H9 (cell line): ENCODE data around the gene LTBP4. TPM values are rescaled to one million over a fixed set of nuclear protein-coding genes. Genes with fewer than 3 reads are reported as not detected.

Experiments used
- DNase-seq: peaks from one replicate; pipeline ENCODE4 v3.0.0-alpha.2; 2017
- H2AFZ ChIP-seq: one replicate; pipeline ENCODE4 v1.6.1; 2013; ENCODE audit warnings: mild to moderate bottlenecking, low read length, control low read depth, moderate library complexity
- H2AK5ac ChIP-seq: 2 replicates; pipeline ENCODE4 v1.6.1; 2013; ENCODE audit warnings: low read length, control low read depth, mixed read lengths; ENCODE audit not compliant: insufficient read length
- H2BK120ac ChIP-seq: one replicate; pipeline ENCODE4 v1.6.1; 2013; ENCODE audit warnings: low read depth, mild to moderate bottlenecking, low read length, control low read depth, inconsistent platforms; ENCODE audit not compliant: poor library complexity, severe bottlenecking
- H2BK12ac ChIP-seq: 2 replicates; pipeline ENCODE4 v1.6.1; 2013; ENCODE audit warnings: low read length, control low read depth, mixed read lengths, low read depth; ENCODE audit not compliant: insufficient read length
- H2BK15ac ChIP-seq: 2 replicates; pipeline ENCODE4 v1.6.1; 2013; ENCODE audit warnings: low read depth, low read length, control low read depth
- H2BK20ac ChIP-seq: one replicate; pipeline ENCODE4 v1.6.1; 2013; ENCODE audit warnings: low read depth, mild to moderate bottlenecking, low read length, control low read depth, inconsistent platforms; ENCODE audit not compliant: poor library complexity, severe bottlenecking
- H2BK5ac ChIP-seq: 2 replicates; pipeline ENCODE4 v1.6.1; 2013; ENCODE audit warnings: low read length, control low read depth, mixed read lengths; ENCODE audit not compliant: insufficient read length
- H3K14ac ChIP-seq: 2 replicates; pipeline ENCODE4 v1.6.1; 2013; ENCODE audit warnings: low read length, control low read depth; ENCODE audit not compliant: insufficient read depth
- H3K18ac ChIP-seq: 2 replicates; pipeline ENCODE4 v1.6.1; 2013; ENCODE audit warnings: low read depth, mild to moderate bottlenecking, mixed read lengths, low read length, control low read depth; ENCODE audit not compliant: insufficient read length
- H3K23ac ChIP-seq: 2 replicates; pipeline ENCODE4 v1.6.1; 2013; ENCODE audit warnings: low read length, control low read depth, mixed read lengths, low read depth; ENCODE audit not compliant: insufficient read length
- H3K23me2 ChIP-seq: 2 replicates; pipeline ENCODE4 v1.6.1; 2013; ENCODE audit warnings: low read depth, mild to moderate bottlenecking, mixed read lengths, low read length, control low read depth; ENCODE audit not compliant: insufficient read length, poor library complexity, severe bottlenecking
- H3K27ac ChIP-seq: 2 replicates; pipeline ENCODE4 v1.5.1; 2013; ENCODE audit warnings: low read length, control low read depth, mixed read lengths, low read depth; ENCODE audit not compliant: insufficient read length
- H3K27me3 ChIP-seq: 2 replicates; pipeline ENCODE4 v1.6.1; 2013; ENCODE audit warnings: low read length, control low read depth, inconsistent platforms; ENCODE audit not compliant: insufficient read depth
- H3K4ac ChIP-seq: 2 replicates; pipeline ENCODE4 v1.6.1; 2013; ENCODE audit warnings: low read depth, mild to moderate bottlenecking, control low read depth, inconsistent platforms, low read length, moderate library complexity
- H3K4me1 ChIP-seq: 2 replicates; pipeline ENCODE4 v1.6.1; 2013; ENCODE audit warnings: low read length, control low read depth, inconsistent platforms; ENCODE audit not compliant: insufficient read depth
- H3K4me2 ChIP-seq: 2 replicates; pipeline ENCODE4 v1.6.1; 2013; ENCODE audit warnings: low read length, control low read depth, mixed read lengths; ENCODE audit not compliant: insufficient read length, insufficient read depth
- H3K56ac ChIP-seq: 2 replicates; pipeline ENCODE4 v1.6.1; 2013; ENCODE audit warnings: low read depth, mild to moderate bottlenecking, mixed read lengths, low read length, control low read depth; ENCODE audit not compliant: insufficient read length
- H3K79me1 ChIP-seq: 2 replicates; pipeline ENCODE4 v1.6.1; 2013; ENCODE audit warnings: low read depth, mild to moderate bottlenecking, moderate library complexity, low read length, control low read depth, inconsistent platforms; ENCODE audit not compliant: insufficient read depth, poor library complexity, severe bottlenecking
- H3K79me2 ChIP-seq: 2 replicates; pipeline ENCODE4 v1.6.1; 2013; ENCODE audit warnings: low read length, control low read depth, inconsistent platforms; ENCODE audit not compliant: insufficient read depth
- H3K9ac ChIP-seq: 2 replicates; pipeline ENCODE4 v1.6.1; 2013; ENCODE audit warnings: low read length, control low read depth, mixed read lengths; ENCODE audit not compliant: insufficient read length; ENCODE audit errors: extremely low read depth
- H3K9me3 ChIP-seq: one replicate; pipeline ENCODE4 v1.6.1; 2013; ENCODE audit warnings: low read depth, low read length, inconsistent platforms; ENCODE audit not compliant: control insufficient read depth
- H3T11ph ChIP-seq: one replicate; pipeline ENCODE4 v1.6.1; 2013; ENCODE audit warnings: mild to moderate bottlenecking, low read length, control low read depth, inconsistent platforms
- H4K20me1 ChIP-seq: one replicate; pipeline ENCODE4 v1.6.1; 2013; ENCODE audit not compliant: control insufficient read depth, insufficient read length, insufficient read depth
- H4K5ac ChIP-seq: 2 replicates; pipeline ENCODE4 v1.6.1; 2013; ENCODE audit warnings: low read depth, mild to moderate bottlenecking, mixed read lengths, low read length, control low read depth; ENCODE audit not compliant: insufficient read length
- H4K8ac ChIP-seq: replicated peaks from 2 replicates; pipeline ENCODE4 v1.6.1; 2013; ENCODE audit warnings: low read length, control low read depth, mixed read lengths, low read depth; ENCODE audit not compliant: insufficient read length
- H4K91ac ChIP-seq: 2 replicates; pipeline ENCODE4 v1.6.1; 2013; ENCODE audit warnings: low read depth, mild to moderate bottlenecking, moderate library complexity, mixed read lengths, low read length, control low read depth; ENCODE audit not compliant: insufficient read length
- H3K27ac Mint-ChIP-seq, 3 experiments: 2 replicates in 2 of 3; 3 replicates in 1 of 3; pipeline ENCODE4 v1.8.0; 2020 to 2021; ENCODE audit warnings: mixed read lengths in 3 of 3, mild to moderate bottlenecking in 1 of 3, moderate library complexity in 1 of 3
- H3K27me3 Mint-ChIP-seq: 2 replicates; pipeline ENCODE4 v1.8.0; 2021; ENCODE audit warnings: low read depth, mild to moderate bottlenecking, moderate library complexity, mixed read lengths
- H3K36me3 Mint-ChIP-seq, 3 experiments: 2 replicates in 2 of 3; 3 replicates in 1 of 3; pipeline ENCODE4 v1.8.0; 2020 to 2021; ENCODE audit warnings: low read depth in 3 of 3, mixed read lengths in 3 of 3; ENCODE audit not compliant: insufficient read depth in 1 of 3
- H3K4me1 Mint-ChIP-seq, 2 experiments: 2 replicates each; pipeline ENCODE4 v1.8.0; 2020; ENCODE audit warnings: mixed read lengths in 2 of 2
- H3K4me3 Mint-ChIP-seq, 2 experiments: 2 replicates in 1 of 2; 3 replicates in 1 of 2; pipeline ENCODE4 v1.8.0; 2020 to 2021; ENCODE audit warnings: mild to moderate bottlenecking in 2 of 2, mixed read lengths in 2 of 2, moderate library complexity in 1 of 2
- H3K9me3 Mint-ChIP-seq, 2 experiments: 2 replicates in 1 of 2; 3 replicates in 1 of 2; pipeline ENCODE4 v1.8.0; 2020; ENCODE audit warnings: mild to moderate bottlenecking in 2 of 2, mixed read lengths in 2 of 2, moderate library complexity in 1 of 2
- CTCF ChIP-seq: fragments of 200-600 bp; sonication (generic); conservative IDR thresholded peaks from 3 replicates; pipeline ENCODE4 v1.8.0; 2021; ENCODE audit warnings: antibody characterized with exemption, mild to moderate bottlenecking
- whole genome bisulfite sequencing: extraction: QIAGEN DNeasy Blood & Tissue Kit; methylation state at CpG from one replicate; pipeline ENCODE4 v1.1.7; 2013; ENCODE audit warnings: missing lambda C conversion rate, low lambda C conversion rate, mixed read lengths; ENCODE audit not compliant: insufficient read length; ENCODE audit errors: extremely low coverage; 5-methylcytosine and 5-hydroxymethylcytosine counted together
- total RNA-seq: library from RNA; stranded (reverse); gene quantifications from 2 replicates; pipeline ENCODE4 v1.2.1, GENCODE V29; 2021

The LTBP4 gene
- total RNA-seq, 1 experiment from 2014 or later = 129 TPM

DNA sequence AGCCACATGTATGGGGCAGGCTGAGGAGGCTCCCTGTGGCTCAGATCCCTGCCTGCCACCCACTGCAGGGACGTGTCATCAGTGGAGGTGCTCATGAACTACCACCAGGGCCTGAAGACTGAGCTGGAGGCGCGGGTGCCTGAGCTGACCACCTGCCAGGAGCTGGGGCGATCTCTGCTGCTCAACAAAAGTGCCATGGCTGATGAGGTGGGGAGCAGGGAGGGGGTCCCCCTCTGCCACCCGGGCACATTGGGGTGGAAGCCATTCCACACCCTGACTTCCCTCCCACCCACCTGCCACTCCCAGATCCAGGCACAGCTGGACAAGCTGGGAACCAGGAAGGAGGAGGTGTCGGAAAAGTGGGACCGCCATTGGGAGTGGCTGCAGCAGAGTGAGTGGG, 35.8 kb upstream of the LTBP4 start:
- Histone ChIP-seq H2BK15ac (0 out of 2 replicates have a peak overlapping the region, but pooled peaks have one; percentile 2), H3K79me2 (no peaks in the 10 kb centered on the region), H2BK120ac (no peak overlapping the region), H4K91ac (no peak overlapping the region), H3K4me2 (no peak overlapping the region), H2BK20ac (no peak overlapping the region), H3T11ph (no peak overlapping the region), H3K9me3 (no peaks in the 10 kb centered on the region), H2BK5ac (no peak overlapping the region), H3K14ac (no peak overlapping the region), H3K9ac (no peak overlapping the region), H3K4ac (no peak overlapping the region), H3K23ac (no peak overlapping the region), H3K27ac (no peak overlapping the region), H3K56ac (no peak overlapping the region), H3K18ac (no peak overlapping the region), H3K27me3 (peaks cover 27% of the 10 kb centered on the region), H3K23me2 (peaks cover 4% of the 10 kb centered on the region), H4K5ac (no peak overlapping the region), H3K79me1 (no peaks in the 10 kb centered on the region), H4K8ac (no peak overlapping the region), H2BK12ac (no peak overlapping the region), H3K4me1 (no peaks in the 10 kb centered on the region), H2AFZ (no peak overlapping the region), H4K20me1 (no peaks in the 10 kb centered on the region), H2AK5ac (no peak overlapping the region)
- no peak for DNase-seq
- TF ChIP-seq CTCF = no peak
- WGBS = no CpG with 5 or more reads among the region's 7 CpGs
- H3K4me3 Mint-ChIP-seq = no peak overlapping the region
- H3K36me3 Mint-ChIP-seq = no peaks in the 10 kb centered on the region; a peak in 1 of 7 replicates
- peaks cover 6 to 9% of the 10 kb centered on the region in 2 experiments for H3K4me1 Mint-ChIP-seq
- H3K27me3 Mint-ChIP-seq = peaks cover 82% of the 10 kb centered on the region
- peaks cover 0 to 7% of the 10 kb centered on the region in 2 experiments; a peak in 1 of 5 replicates for H3K9me3 Mint-ChIP-seq
- H3K27ac Mint-ChIP-seq = no peak overlapping the region
